ENCODE data around the gene HAO2.

Gene HAO2

DNA sequence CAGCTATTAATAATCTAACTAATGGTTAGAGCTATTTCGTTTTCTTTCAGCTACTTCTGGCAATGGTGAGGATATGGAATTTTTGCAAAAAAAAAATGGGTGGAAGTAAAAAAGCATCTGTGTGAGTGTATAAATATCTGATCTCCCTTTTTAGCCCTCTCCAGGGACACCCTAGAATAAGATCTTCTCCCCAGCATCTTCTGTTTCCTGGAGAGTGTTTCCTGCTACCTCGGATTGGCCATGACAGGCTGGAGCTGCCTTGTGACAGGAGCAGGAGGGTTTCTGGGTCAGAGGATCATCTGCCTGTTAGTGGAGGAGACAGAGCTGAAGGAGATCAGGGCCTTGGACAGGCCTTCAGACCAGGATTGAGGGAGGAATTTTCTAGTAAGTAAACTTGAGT, 70.2 kb downstream of the HAO2 start:
- no peak for DNase-seq (ENCODE audit: low read depth)

DNA sequence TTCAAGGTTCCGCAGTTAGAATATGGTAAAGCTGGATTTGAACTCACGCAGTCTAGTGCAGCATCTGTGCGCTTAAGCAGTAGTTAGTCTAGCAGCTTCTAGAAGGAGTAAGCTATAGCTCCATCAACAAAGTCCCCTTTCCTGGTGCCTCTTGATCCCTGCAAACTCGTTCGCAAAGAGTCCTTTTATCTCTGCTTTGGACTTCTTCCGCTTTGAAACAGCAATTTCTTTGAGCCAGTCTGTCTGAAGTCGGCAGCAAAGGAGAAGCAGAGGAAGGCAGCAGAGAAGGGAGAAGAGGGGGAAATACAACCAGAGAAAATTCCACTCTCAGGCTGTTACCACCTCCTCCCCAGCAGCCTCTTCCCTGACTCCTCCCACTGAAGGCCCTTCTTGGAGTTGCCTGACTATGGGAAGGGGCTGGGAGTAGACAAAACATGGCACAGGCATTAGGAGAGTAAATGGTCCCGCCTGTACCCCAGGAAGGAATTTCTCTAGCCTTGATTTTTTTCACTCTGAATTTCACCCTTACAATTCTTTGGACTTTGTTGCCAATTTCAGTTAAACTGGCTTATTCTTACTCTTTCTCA, 72.2 kb downstream of the HAO2 start:
- no peak for DNase-seq (ENCODE audit: low read depth)

DNA sequence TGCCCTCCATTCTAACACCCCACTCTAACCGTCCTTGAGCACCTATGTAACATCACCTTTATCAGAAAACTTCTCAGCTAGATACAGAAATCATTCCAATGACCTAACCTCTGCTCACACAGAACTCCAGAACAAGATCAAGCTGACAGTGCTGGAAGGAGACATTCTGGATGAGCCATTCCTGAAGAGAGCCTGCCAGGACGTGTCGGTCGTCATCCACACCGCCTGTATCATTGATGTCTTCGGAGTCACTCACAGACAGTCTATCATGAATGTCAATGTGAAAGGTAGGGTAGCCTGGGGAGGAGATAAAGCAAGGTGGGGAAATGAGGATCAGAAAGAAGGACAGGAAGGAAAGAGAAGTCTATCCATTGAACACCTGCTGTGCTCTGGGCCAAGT, 74.2 kb downstream of the HAO2 start:
- no peak for DNase-seq (ENCODE audit: low read depth)
